SU-DHL-6 (cell line): ENCODE data around the gene SEC16A.

Source experiments
- CTCF ChIP-seq: fragments of 200-600 bp; sonication (generic); IDR thresholded peaks from one replicate; pipeline ENCODE4 v1.5.1; 2017; ENCODE audit warnings: antibody characterized with exemption, mild to moderate bottlenecking, low read length, moderate library complexity; ENCODE audit not compliant: insufficient read depth, poor library complexity, severe bottlenecking
- EZH2phosphoT487 ChIP-seq: fragments of 200-600 bp; sonication (generic), shearing (Covaris generic); conservative IDR thresholded peaks from 2 replicates; pipeline ENCODE4 v1.6.1; 2018; ENCODE audit warnings: mild to moderate bottlenecking, antibody characterized with exemption, low read length, moderate library complexity, mixed read lengths

GRCh38 chr9:136434580-136435169 lies 48.2 kb downstream of the SEC16A start:
- no peak for TF ChIP-seq CTCF
- TF ChIP-seq EZH2phosphoT487 = no peak
